HEK293T (cell line): Measurements from ENCODE around the gene TNFSF8.

Experiments
- CTCF ChIA-PET: fragments of 350-600 bp; formaldehyde crosslinking; extraction: SDS; loops from one replicate; lab custom pipeline; 2021; ENCODE audit warnings: antibody characterized with exemption, inconsistent platforms; lab: Yijun Ruan, JAX
- POLR2A ChIA-PET: fragments of 350-600 bp; formaldehyde crosslinking; extraction: SDS; loops from one replicate; lab custom pipeline; 2020; ENCODE audit warnings: antibody characterized with exemption, inconsistent platforms; lab: Yijun Ruan, JAX
- DNase-seq: peaks from one replicate; pipeline ENCODE4 v3.0.0; 2012; ENCODE audit warnings: mixed read lengths; ENCODE audit errors: extremely low spot score
- ARNT ChIP-seq: fragments of 450-650 bp; IDR thresholded peaks from 2 replicates; pipeline ENCODE4 v1.6.1; 2017; ENCODE audit warnings: mild to moderate bottlenecking
- BHLHE40 ChIP-seq: fragments of 450-650 bp; IDR thresholded peaks from 2 replicates; pipeline ENCODE4 v1.6.1; 2016; ENCODE audit warnings: mild to moderate bottlenecking, moderate library complexity, borderline replicate concordance
- CTBP1 ChIP-seq: fragments of 450-650 bp; IDR thresholded peaks from 2 replicates; pipeline ENCODE4 v1.6.1; 2016; ENCODE audit warnings: borderline replicate concordance
- ELF4 ChIP-seq: fragments of 450-650 bp; IDR thresholded peaks from 2 replicates; pipeline ENCODE4 v1.6.1; 2017; ENCODE audit warnings: antibody characterized with exemption
- FOXA1 ChIP-seq: fragments of 450-650 bp; IDR thresholded peaks from 2 replicates; pipeline ENCODE4 v1.6.1; 2016; ENCODE audit warnings: mild to moderate bottlenecking
- FOXK2 ChIP-seq: fragments of 450-650 bp; IDR thresholded peaks from 2 replicates; pipeline ENCODE4 v1.6.1; 2016; ENCODE audit warnings: mild to moderate bottlenecking
- FOXM1 ChIP-seq: fragments of 450-650 bp; IDR thresholded peaks from 2 replicates; pipeline ENCODE4 v1.6.1; 2017; ENCODE audit warnings: mild to moderate bottlenecking, borderline replicate concordance
- HDGF ChIP-seq: fragments of 450-650 bp; IDR thresholded peaks from 2 replicates; pipeline ENCODE4 v1.6.1; 2017; ENCODE audit warnings: antibody characterized with exemption, borderline replicate concordance
- L3MBTL2 ChIP-seq: fragments of 450-650 bp; conservative IDR thresholded peaks from 2 replicates; pipeline ENCODE4 v1.6.1; 2016; ENCODE audit warnings: mild to moderate bottlenecking
- LEF1 ChIP-seq: fragments of 450-650 bp; IDR thresholded peaks from 2 replicates; pipeline ENCODE4 v1.6.1; 2017; ENCODE audit warnings: mild to moderate bottlenecking, borderline replicate concordance
- NFRKB ChIP-seq: fragments of 450-650 bp; IDR thresholded peaks from 2 replicates; pipeline ENCODE4 v1.6.1; 2016; ENCODE audit warnings: mild to moderate bottlenecking, moderate library complexity
- SP1 ChIP-seq: fragments of 450-650 bp; IDR thresholded peaks from 2 replicates; pipeline ENCODE4 v1.6.1; 2017
- SUZ12 ChIP-seq: fragments of 450-650 bp; IDR thresholded peaks from 2 replicates; pipeline ENCODE4 v1.6.1; 2016; ENCODE audit warnings: mild to moderate bottlenecking
- TARDBP ChIP-seq: fragments of 450-650 bp; IDR thresholded peaks from 2 replicates; pipeline ENCODE4 v1.6.1; 2016
- ZNF384 ChIP-seq: fragments of 450-650 bp; IDR thresholded peaks from 2 replicates; pipeline ENCODE4 v1.6.1; 2016
- TF ChIP-seq, protein P1 (sequence below): fragments of 450-650 bp; IDR thresholded peaks from 2 replicates; pipeline ENCODE4 v1.6.1; 2016

TNFSF8 gene

GRCh38 chr9:114869845-114870244 is 60.5 kb downstream of the TNFSF8 start:
- DNase-seq: no peak
- TF ChIP-seq FOXK2 (no peak), FOXM1 (no peak), ELF4 (no peak), BHLHE40 (no peak), ARNT (no peak), ZNF384 (no peak), L3MBTL2 (no peak)
- ChIA-PET POLR2A (no interaction called here), CTCF (no interaction called here)

DNA sequence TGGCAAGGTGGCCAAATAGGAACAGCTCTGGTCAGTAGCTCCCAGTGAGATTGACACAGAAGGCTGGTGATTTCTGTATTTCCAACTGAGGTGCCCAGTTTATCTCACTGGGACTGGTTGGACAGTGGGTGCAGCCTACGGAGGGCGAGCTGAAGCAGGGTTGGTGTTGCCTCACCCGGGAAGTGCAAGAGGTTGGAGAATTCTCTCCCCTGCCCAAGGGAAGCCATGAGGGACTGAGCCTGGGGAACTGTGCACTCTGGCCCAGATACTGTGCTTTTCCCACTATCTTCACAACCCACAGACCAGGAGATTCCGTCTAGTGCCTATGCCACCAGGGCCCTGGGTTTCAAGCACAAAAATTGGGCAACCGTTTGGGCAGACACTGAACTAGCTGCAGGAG is 61.0 kb downstream of the TNFSF8 start:
- POLR2A ChIA-PET: no interaction called here
- CTCF ChIA-PET: no interaction called here
- no peak for DNase-seq
- TF ChIP-seq NFRKB (no peak), HDGF (no peak), FOXA1 (no peak), SP1 (no peak), FOXM1 (no peak), FOXK2 (no peak), SUZ12 (no peak), LEF1 (no peak), L3MBTL2 (no peak), ELF4 (no peak), TARDBP (no peak), CTBP1 (no peak), ARNT (no peak), BHLHE40 (no peak), ZNF384 (no peak)
- TF ChIP-seq, protein P1, sequence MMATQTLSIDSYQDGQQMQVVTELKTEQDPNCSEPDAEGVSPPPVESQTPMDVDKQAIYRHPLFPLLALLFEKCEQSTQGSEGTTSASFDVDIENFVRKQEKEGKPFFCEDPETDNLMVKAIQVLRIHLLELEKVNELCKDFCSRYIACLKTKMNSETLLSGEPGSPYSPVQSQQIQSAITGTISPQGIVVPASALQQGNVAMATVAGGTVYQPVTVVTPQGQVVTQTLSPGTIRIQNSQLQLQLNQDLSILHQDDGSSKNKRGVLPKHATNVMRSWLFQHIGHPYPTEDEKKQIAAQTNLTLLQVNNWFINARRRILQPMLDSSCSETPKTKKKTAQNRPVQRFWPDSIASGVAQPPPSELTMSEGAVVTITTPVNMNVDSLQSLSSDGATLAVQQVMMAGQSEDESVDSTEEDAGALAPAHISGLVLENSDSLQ: no peak

GRCh38 chr9:114867327-114867726 is 63.1 kb downstream of the TNFSF8 start:
- POLR2A ChIA-PET: no interaction called here
- CTCF ChIA-PET: interaction anchor here (0.7 kb wide), 1 partner anchor 167 kb away, joined by 5 read pairs; no protein-coding TSS in a partner anchor
- no peak for TF ChIP-seq LEF1
- DNase-seq: no peak

DNA sequence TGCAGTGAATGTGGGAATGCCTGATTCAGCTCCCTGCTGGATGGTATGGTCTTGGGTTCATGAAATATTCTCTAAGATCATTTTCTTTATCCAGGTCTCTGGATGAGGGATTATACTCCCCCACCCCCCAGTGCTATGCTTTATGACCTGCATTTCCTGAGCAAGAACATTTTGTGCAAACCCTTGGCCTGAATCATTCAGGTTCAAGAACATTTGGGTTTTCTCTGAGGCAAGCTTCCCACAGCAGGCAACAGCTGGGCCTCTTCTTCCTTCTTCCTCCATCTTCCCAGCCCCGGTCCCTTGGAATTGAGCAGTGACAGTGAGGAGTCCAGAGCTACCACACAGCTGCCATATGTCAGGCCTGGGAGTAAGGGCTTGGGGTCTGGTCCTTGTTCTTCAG is 65.9 kb downstream of the TNFSF8 start:
- no peak for DNase-seq
- TF ChIP-seq SUZ12 (no peak), NFRKB (no peak), FOXA1 (no peak), CTBP1 (no peak)
- CTCF ChIA-PET: no interaction called here
- POLR2A ChIA-PET: no interaction called here

DNA sequence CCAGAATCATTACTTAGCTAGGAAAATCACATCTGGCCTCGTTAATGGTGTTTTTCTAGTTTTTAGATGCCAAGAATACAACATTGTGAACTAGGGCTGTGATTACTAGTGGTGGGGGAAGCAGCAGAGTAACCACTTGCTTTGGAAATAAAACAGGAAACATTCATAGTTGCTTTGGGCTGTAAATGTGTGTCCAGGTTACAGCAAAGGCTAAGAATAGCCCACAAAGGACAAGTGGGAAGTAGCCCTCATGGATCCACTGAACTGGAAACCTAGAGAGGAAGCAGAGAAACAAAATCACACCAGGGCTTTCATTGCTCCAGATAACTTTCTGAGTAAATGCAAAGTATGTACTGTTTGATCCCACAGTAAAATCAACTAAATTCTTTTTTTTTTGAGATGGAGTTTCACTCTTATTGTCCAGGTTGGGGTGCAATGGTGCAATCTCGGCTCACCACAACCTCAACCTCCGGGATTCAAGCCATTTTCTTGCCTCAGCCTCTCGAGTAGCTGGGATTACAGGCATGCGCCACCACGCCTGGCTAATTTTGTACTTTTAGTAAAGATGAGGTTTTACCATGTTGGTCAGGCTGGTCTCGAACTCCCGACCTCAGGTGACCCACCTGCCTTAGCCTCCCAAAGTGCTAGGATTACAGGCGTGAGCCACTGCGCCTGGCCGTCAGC is 68.3 kb downstream of the TNFSF8 start:
- no peak for DNase-seq
- ChIA-PET POLR2A (no interaction called here), CTCF (interaction anchor here (0.6 kb wide), 1 partner anchor 209 kb away, joined by 5 read pairs; no protein-coding TSS in a partner anchor)
- no peak for TF ChIP-seq SUZ12
- TF ChIP-seq BHLHE40: no peak
- TF ChIP-seq CTBP1: no peak
- TF ChIP-seq ARNT: no peak
- no peak for TF ChIP-seq SP1
- TF ChIP-seq L3MBTL2: no peak
- TF ChIP-seq TARDBP: no peak
- TF ChIP-seq ZNF384: no peak
- no peak for TF ChIP-seq HDGF
- no peak for TF ChIP-seq ELF4
- TF ChIP-seq FOXK2: no peak
- no peak for TF ChIP-seq LEF1
- TF ChIP-seq, protein P1: no peak
- TF ChIP-seq FOXM1: no peak
- no peak for TF ChIP-seq FOXA1
- no peak for TF ChIP-seq NFRKB

DNA sequence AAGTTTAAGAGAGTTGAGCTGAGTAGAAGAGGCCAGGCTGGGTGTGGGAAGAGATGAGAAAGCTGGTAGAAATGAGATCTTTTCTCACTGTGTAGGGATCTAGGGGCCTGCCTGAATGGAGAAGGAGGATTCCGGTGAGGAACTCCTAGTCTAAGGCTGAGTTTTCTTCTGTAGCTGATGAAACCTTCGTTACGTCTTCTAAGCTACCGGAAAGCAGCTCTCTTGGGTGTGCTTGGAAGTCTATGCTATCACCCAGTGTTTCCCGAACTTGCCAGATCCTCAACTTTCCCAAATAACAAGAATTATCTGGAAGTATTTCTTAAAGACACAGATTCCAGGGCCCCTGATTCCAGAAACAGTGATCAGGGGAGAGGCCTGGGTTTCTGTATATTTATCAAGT is 69.1 kb downstream of the TNFSF8 start:
- POLR2A ChIA-PET: no interaction called here
- DNase-seq: no peak
- CTCF ChIA-PET: no interaction called here
- TF ChIP-seq SUZ12 (no peak), CTBP1 (no peak), ELF4 (no peak)

DNA sequence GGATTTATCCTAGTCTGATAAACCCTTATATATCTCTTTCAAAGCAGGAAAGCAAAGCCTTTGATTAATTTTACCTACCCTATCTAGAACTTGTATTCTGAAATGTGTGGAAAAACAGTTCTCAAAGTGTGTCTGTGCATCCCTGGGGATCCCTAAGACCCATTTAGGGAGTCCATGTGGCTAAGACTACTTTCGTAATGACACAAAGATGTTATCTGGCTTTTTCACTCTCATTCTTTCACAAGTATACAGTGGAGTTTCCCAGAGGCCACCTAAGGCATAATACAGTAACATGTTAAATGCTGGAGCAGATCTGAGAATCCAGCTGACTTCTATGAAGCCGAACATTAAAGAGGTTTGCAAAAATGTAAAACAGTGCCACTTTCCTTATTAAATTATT is 70.2 kb downstream of the TNFSF8 start:
- TF ChIP-seq SP1: no peak
- TF ChIP-seq ZNF384: no peak
- TF ChIP-seq BHLHE40: no peak
- TF ChIP-seq FOXK2: no peak
- no peak for TF ChIP-seq SUZ12
- TF ChIP-seq ARNT: no peak
- DNase-seq: no peak
- ChIA-PET CTCF (no interaction called here), POLR2A (no interaction called here)

DNA sequence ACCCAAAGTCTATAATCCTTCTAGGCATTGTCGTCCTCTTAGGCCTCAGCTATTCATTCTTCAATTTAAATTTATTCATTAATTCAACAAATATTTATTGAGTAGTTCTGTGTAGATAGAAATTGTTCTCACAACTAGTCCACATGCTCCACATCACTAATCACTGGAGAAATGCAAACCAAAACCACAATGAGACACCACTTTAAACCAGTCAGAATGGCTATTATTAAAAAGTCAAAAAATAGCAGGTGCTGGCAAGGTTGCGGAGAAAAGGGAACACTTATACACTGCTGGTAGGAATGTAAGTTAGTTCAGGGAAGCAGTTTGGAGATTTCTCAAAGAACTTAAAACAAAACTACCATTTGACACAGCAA is 73.5 kb downstream of the TNFSF8 start:
- TF ChIP-seq CTBP1: no peak
- no peak for TF ChIP-seq FOXK2
- TF ChIP-seq SP1: no peak
- no peak for TF ChIP-seq BHLHE40
- TF ChIP-seq ZNF384: no peak
- TF ChIP-seq NFRKB: no peak
- TF ChIP-seq SUZ12: no peak
- TF ChIP-seq ARNT: no peak
- no peak for TF ChIP-seq L3MBTL2
- no peak for TF ChIP-seq LEF1
- TF ChIP-seq TARDBP: no peak
- no peak for TF ChIP-seq ELF4
- TF ChIP-seq HDGF: no peak
- no peak for TF ChIP-seq FOXA1
- POLR2A ChIA-PET: no interaction called here
- no peak for DNase-seq
- CTCF ChIA-PET: no interaction called here
